T-helper 1 cell treated with Interleukin-12 subunit alpha and Interleukin-12 subunit beta and Interleukin-4 antibody, amounts not matched to agents 30 μg/mL and 1 μg/mL, for 36 hours (primary cell): ENCODE results near the gene AZU1.
"Not testable (repeated sequence)": the region's sequence is repeated elsewhere in the genome, so short reads cannot be mapped to it uniquely, and the experiment has no call there.

Source experiments
- H3K27ac Mint-ChIP-seq: one replicate; pipeline ENCODE4 v1.8.0; 2021; ENCODE audit warnings: mild to moderate bottlenecking, mixed read lengths
- H3K27me3 Mint-ChIP-seq: one replicate; pipeline ENCODE4 v1.8.0; 2021; ENCODE audit warnings: low read depth, mixed read lengths
- H3K36me3 Mint-ChIP-seq: one replicate; pipeline ENCODE4 v1.8.0; 2021; ENCODE audit warnings: low read depth, mixed read lengths
- H3K4me1 Mint-ChIP-seq: one replicate; pipeline ENCODE4 v1.8.0; 2021; ENCODE audit warnings: low read depth, mixed read lengths
- H3K4me3 Mint-ChIP-seq: one replicate; pipeline ENCODE4 v1.8.0; 2021; ENCODE audit warnings: mild to moderate bottlenecking, moderate library complexity, mixed read lengths
- H3K9me3 Mint-ChIP-seq: one replicate; pipeline ENCODE4 v1.8.0; 2021; ENCODE audit warnings: mixed read lengths

AZU1 gene

GRCh38 chr19:848386-848921 lies 20.8 kb downstream of the AZU1 start:
- H3K27ac Mint-ChIP-seq, result no peak overlapping the region
- H3K36me3 Mint-ChIP-seq, result no peaks in the 10 kb centered on the region
- no peaks in the 10 kb centered on the region for H3K9me3 Mint-ChIP-seq
- peaks cover 2% of the 10 kb centered on the region for H3K4me1 Mint-ChIP-seq
- no peak overlapping the region for H3K4me3 Mint-ChIP-seq
- H3K27me3 Mint-ChIP-seq, result peaks cover 9% of the 10 kb centered on the region

- H3K4me1 Mint-ChIP-seq, H3K27ac Mint-ChIP-seq, H3K9me3 Mint-ChIP-seq, H3K4me3 Mint-ChIP-seq, H3K36me3 Mint-ChIP-seq, H3K27me3 Mint-ChIP-seq: not testable (repeated sequence)
Measured at GRCh38 chr19:849195-849594, 21.6 kb downstream of the AZU1 start.

- Mint-ChIP-seq H3K36me3 (no peaks in the 10 kb centered on the region), H3K27me3 (peaks cover 5% of the 10 kb centered on the region), H3K4me1 (peaks cover 2% of the 10 kb centered on the region), H3K27ac (no peak overlapping the region), H3K4me3 (no peak overlapping the region), H3K9me3 (no peaks in the 10 kb centered on the region)
Measured at GRCh38 chr19:850221-850978, 22.8 kb downstream of the AZU1 start.

- Mint-ChIP-seq H3K9me3 (no peaks in the 10 kb centered on the region), H3K36me3 (no peaks in the 10 kb centered on the region), H3K27ac (no peak overlapping the region), H3K4me1 (peaks cover 2% of the 10 kb centered on the region), H3K27me3 (peaks cover 5% of the 10 kb centered on the region), H3K4me3 (no peak overlapping the region)
Measured at GRCh38 chr19:850979-851335, 23.3 kb downstream of the AZU1 start.

- no peaks in the 10 kb centered on the region for H3K9me3 Mint-ChIP-seq
- no peak within 1 kb of the TSS for H3K27ac Mint-ChIP-seq
- peaks cover under 1% of the 10 kb centered on the region for H3K4me1 Mint-ChIP-seq
- H3K36me3 Mint-ChIP-seq, result no peaks in the 10 kb centered on the region
- H3K4me3 Mint-ChIP-seq, result no peak within 1 kb of the TSS
- peaks cover under 1% of the 10 kb centered on the region for H3K27me3 Mint-ChIP-seq
Measured at GRCh38 chr19:852136-853013, 24.7 kb downstream of the AZU1 start, which contains the start of gene ELANE. Gene ELANE, plus strand, starts transcription at chr19:852303. Its CDS starts 26 bp downstream, at chr19:852329.

GRCh38 chr19:853014-853585 lies 25.5 kb downstream of the AZU1 start:
- Mint-ChIP-seq H3K27me3 (peaks cover 5% of the 10 kb centered on the region), H3K9me3 (no peaks in the 10 kb centered on the region), H3K4me1 (peaks cover 2% of the 10 kb centered on the region), H3K27ac (no peak overlapping the region), H3K36me3 (no peaks in the 10 kb centered on the region), H3K4me3 (no peak overlapping the region)

GRCh38 chr19:853614-854220 lies 26.1 kb downstream of the AZU1 start:
- not testable (repeated sequence) for H3K9me3 Mint-ChIP-seq, H3K4me3 Mint-ChIP-seq, H3K36me3 Mint-ChIP-seq, H3K27ac Mint-ChIP-seq, H3K4me1 Mint-ChIP-seq
- peaks cover 11% of the 10 kb centered on the region for H3K27me3 Mint-ChIP-seq

GRCh38 chr19:854549-854948 lies 26.9 kb downstream of the AZU1 start:
- Mint-ChIP-seq H3K4me1 (peaks cover 2% of the 10 kb centered on the region), H3K27me3 (peaks cover 14% of the 10 kb centered on the region), H3K4me3 (no peak overlapping the region), H3K36me3 (no peaks in the 10 kb centered on the region), H3K27ac (no peak overlapping the region), H3K9me3 (no peaks in the 10 kb centered on the region)

GRCh38 chr19:855142-855541 lies 27.5 kb downstream of the AZU1 start:
- peaks cover 2% of the 10 kb centered on the region for H3K4me1 Mint-ChIP-seq
- no peaks in the 10 kb centered on the region for H3K36me3 Mint-ChIP-seq
- no peak overlapping the region for H3K27ac Mint-ChIP-seq
- no peak overlapping the region for H3K4me3 Mint-ChIP-seq
- peaks cover 19% of the 10 kb centered on the region for H3K27me3 Mint-ChIP-seq
- H3K9me3 Mint-ChIP-seq, result no peaks in the 10 kb centered on the region

- no peaks in the 10 kb centered on the region for H3K36me3 Mint-ChIP-seq
- peaks cover 2% of the 10 kb centered on the region for H3K4me1 Mint-ChIP-seq
- H3K4me3 Mint-ChIP-seq, result no peak overlapping the region
- no peak overlapping the region for H3K27ac Mint-ChIP-seq
- H3K9me3 Mint-ChIP-seq, result no peaks in the 10 kb centered on the region
- H3K27me3 Mint-ChIP-seq, result peaks cover 19% of the 10 kb centered on the region
Measured at GRCh38 chr19:855566-856120, 28.0 kb downstream of the AZU1 start.

- no peaks in the 10 kb centered on the region for H3K36me3 Mint-ChIP-seq
Measured at GRCh38 chr19:858284-858683, 30.6 kb downstream of the AZU1 start.

GRCh38 chr19:858868-859843 lies 31.5 kb downstream of the AZU1 start, which contains the start of gene CFD:
Gene CFD, plus strand, starts transcription at chr19:859664. Its CDS starts 26 bp downstream, at chr19:859690.
- Mint-ChIP-seq H3K4me1 (peaks cover 7% of the 10 kb centered on the region), H3K27ac (no peak within 1 kb of the TSS), H3K27me3 (peaks cover 19% of the 10 kb centered on the region), H3K36me3 (no peaks in the 10 kb centered on the region), H3K4me3 (peak within 1 kb of the TSS; percentile 21), H3K9me3 (no peaks in the 10 kb centered on the region)

More at GRCh38 chr19:858284-858683, 30.6 kb downstream of the AZU1 start:
- H3K4me1 Mint-ChIP-seq, result peaks cover 7% of the 10 kb centered on the region
- H3K27ac Mint-ChIP-seq, result no peak overlapping the region
- H3K4me3 Mint-ChIP-seq, result no peak overlapping the region
- peaks cover 19% of the 10 kb centered on the region for H3K27me3 Mint-ChIP-seq
- H3K9me3 Mint-ChIP-seq, result no peaks in the 10 kb centered on the region

- H3K27ac Mint-ChIP-seq, result no peak overlapping the region
- H3K4me1 Mint-ChIP-seq, result peaks cover 7% of the 10 kb centered on the region
- no peaks in the 10 kb centered on the region for H3K9me3 Mint-ChIP-seq
- H3K27me3 Mint-ChIP-seq, result peaks cover 19% of the 10 kb centered on the region
- no peak overlapping the region for H3K4me3 Mint-ChIP-seq
- H3K36me3 Mint-ChIP-seq, result peaks cover 2% of the 10 kb centered on the region
Measured at GRCh38 chr19:861141-861755, 33.6 kb downstream of the AZU1 start.
